Hematopoietic multipotent progenitor cell treated with erythropoietin and hydrocortisone succinate and interleukin-3 and kit ligand, for 4 days (in vitro differentiated cells): Measurements from ENCODE around the gene CCND2.

ENCODE experiments used
- DNase-seq: peaks from one replicate; pipeline ENCODE4 v3.0.0-alpha.2; 2015

CCND2 gene

GRCh38 chr12:4277857-4278256, 4.3 kb downstream of the CCND2 start:
- DNase-seq, result no peak

- peak; percentile 66 for DNase-seq
Measured at GRCh38 chr12:4278329-4279197, 5.0 kb downstream of the CCND2 start.

GRCh38 chr12:4279198-4279690, 5.7 kb downstream of the CCND2 start:
- DNase-seq, result no peak

GRCh38 chr12:4280351-4281163, 7.0 kb downstream of the CCND2 start:
- no peak for DNase-seq

- DNase-seq, result no peak
Measured at GRCh38 chr12:4281173-4281654, 7.7 kb downstream of the CCND2 start.

- no peak for DNase-seq
Measured at GRCh38 chr12:4282103-4282891, 8.7 kb downstream of the CCND2 start.

GRCh38 chr12:4282892-4283511, 9.4 kb downstream of the CCND2 start:
- no peak for DNase-seq

- no peak for DNase-seq
Measured at GRCh38 chr12:4283512-4284255, 10.1 kb downstream of the CCND2 start.

- DNase-seq, result no peak
Measured at GRCh38 chr12:4284306-4284705, 10.7 kb downstream of the CCND2 start.

GRCh38 chr12:4285070-4285469, 11.5 kb downstream of the CCND2 start:
- no peak for DNase-seq

GRCh38 chr12:4286228-4286627, 12.7 kb downstream of the CCND2 start:
- DNase-seq, result peak; percentile 81

- no peak for DNase-seq
Measured at GRCh38 chr12:4286771-4287317, 13.3 kb downstream of the CCND2 start.

- no peak for DNase-seq
Measured at GRCh38 chr12:4287325-4288211, 14.0 kb downstream of the CCND2 start.

- peak; percentile 45 for DNase-seq
Measured at GRCh38 chr12:4288296-4289131, 15.0 kb downstream of the CCND2 start.

GRCh38 chr12:4289231-4289878, 15.8 kb downstream of the CCND2 start:
- DNase-seq, result peak; percentile 71

- no peak for DNase-seq
Measured at GRCh38 chr12:4289998-4290790, 16.6 kb downstream of the CCND2 start.

GRCh38 chr12:4292341-4293073, 18.9 kb downstream of the CCND2 start:
- no peak for DNase-seq
